IMR-90 (cell line): Measurements from ENCODE around the gene MB21D2. TPM values are rescaled to one million over a fixed set of nuclear protein-coding genes. Genes with fewer than 3 reads are reported as not detected.

Experiments used
- ATAC-seq: fragments of 200-7000 bp; cut with Tn5 transposase; 2 replicates; pipeline ENCODE4 v1.9.1; 2020; ENCODE audit warnings: low read depth, mild to moderate bottlenecking, moderate library complexity
- BruUV-seq: library from RNA; stranded (reverse); fragments of 400-500 nt; replicated peaks from 2 replicates; lab custom pipeline; 2021; lab: Mats Ljungman, UMichigan
- CTCF ChIA-PET: fragments of 300-600 bp; formaldehyde crosslinking; extraction: SDS; loops from one replicate; lab custom pipeline; 2021; ENCODE audit warnings: antibody characterized with exemption; lab: Yijun Ruan, JAX
- POLR2A ChIA-PET: fragments of 300-600 bp; sonication (Branson Sonifier 250); formaldehyde crosslinking; loops from one replicate; lab custom pipeline; 2022; ENCODE audit warnings: antibody characterized with exemption; ENCODE audit not compliant: unreplicated experiment; lab: Charles Lee
- DNase-seq: peaks from one replicate; pipeline ENCODE4 v3.0.0; 2013
- H2AFZ ChIP-seq: replicated peaks from 2 replicates; pipeline ENCODE3; 2013; ENCODE audit warnings: low read length, mild to moderate bottlenecking; ENCODE audit not compliant: poor library complexity
- H2AK5ac ChIP-seq: 2 replicates; pipeline ENCODE4 v1.6.1; 2013; ENCODE audit warnings: low read depth, low read length, inconsistent platforms
- H2AK9ac ChIP-seq: replicated peaks from 2 replicates; pipeline ENCODE3; 2013; ENCODE audit warnings: mild to moderate bottlenecking, low read depth, low read length, moderate library complexity; ENCODE audit not compliant: poor library complexity
- H2BK120ac ChIP-seq: 2 replicates; pipeline ENCODE4 v1.6.1; 2013; ENCODE audit warnings: low read depth, low read length, inconsistent platforms
- H2BK15ac ChIP-seq: 3 replicates; pipeline ENCODE4 v1.6.1; 2013; ENCODE audit warnings: low read depth, low read length, inconsistent platforms
- H2BK20ac ChIP-seq: 2 replicates; pipeline ENCODE4 v1.6.1; 2013; ENCODE audit warnings: low read depth, mild to moderate bottlenecking, inconsistent platforms, low read length, moderate library complexity
- H2BK5ac ChIP-seq: 2 replicates; pipeline ENCODE4 v1.6.1; 2013; ENCODE audit warnings: mild to moderate bottlenecking, low read depth, low read length, inconsistent platforms; ENCODE audit not compliant: poor library complexity, severe bottlenecking
- H3K14ac ChIP-seq: replicated peaks from 2 replicates; pipeline ENCODE4 v1.6.1; 2013; ENCODE audit warnings: low read depth, low read length, inconsistent platforms
- H3K18ac ChIP-seq: 2 replicates; pipeline ENCODE4 v1.6.1; 2013; ENCODE audit warnings: low read depth, low read length, control low read depth
- H3K23ac ChIP-seq: 2 replicates; pipeline ENCODE4 v1.6.1; 2013; ENCODE audit warnings: low read depth, low read length, inconsistent platforms
- H3K27ac ChIP-seq: 2 replicates; pipeline ENCODE4 v1.5.1; 2013; ENCODE audit warnings: mild to moderate bottlenecking, control low read depth, low read length; ENCODE audit not compliant: insufficient read depth
- H3K27me3 ChIP-seq: 2 replicates; pipeline ENCODE4 v1.6.1; 2013; ENCODE audit warnings: low read length; ENCODE audit not compliant: control insufficient read depth, insufficient read depth
- H3K36me3 ChIP-seq: 2 replicates; pipeline ENCODE4 v1.6.1; 2013; ENCODE audit warnings: low read length, mixed read lengths; ENCODE audit not compliant: control insufficient read depth, insufficient read depth
- H3K4ac ChIP-seq: 2 replicates; pipeline ENCODE4 v1.6.1; 2013; ENCODE audit warnings: low read depth, low read length, inconsistent platforms
- H3K4me1 ChIP-seq: 2 replicates; pipeline ENCODE4 v1.6.1; 2013; ENCODE audit warnings: low read length, mixed read lengths; ENCODE audit not compliant: control insufficient read depth, insufficient read depth
- H3K4me2 ChIP-seq: 2 replicates; pipeline ENCODE4 v1.6.1; 2013; ENCODE audit warnings: low read depth, mild to moderate bottlenecking, control low read depth, low read length, moderate library complexity
- H3K4me3 ChIP-seq: 2 replicates; pipeline ENCODE4 v1.5.1; 2013; ENCODE audit warnings: low read depth, mild to moderate bottlenecking, control low read depth, low read length, moderate library complexity; ENCODE audit not compliant: insufficient read depth
- H3K56ac ChIP-seq: 2 replicates; pipeline ENCODE4 v1.6.1; 2013; ENCODE audit warnings: low read length, inconsistent platforms; ENCODE audit not compliant: insufficient read depth; ENCODE audit errors: extremely low read depth
- H3K79me1 ChIP-seq, 2 experiments: 2 replicates each; pipeline ENCODE4 v1.6.1; 2013; ENCODE audit warnings: low read length in 2 of 2, inconsistent platforms in 1 of 2, low read depth in 1 of 2
- H3K9ac ChIP-seq: 2 replicates; pipeline ENCODE4 v1.6.1; 2013; ENCODE audit warnings: low read depth, low read length, control low read depth
- H3K9me1 ChIP-seq: 2 replicates; pipeline ENCODE4 v1.6.1; 2013; ENCODE audit warnings: low read length, inconsistent platforms; ENCODE audit not compliant: insufficient read depth
- H3K9me3 ChIP-seq: 2 replicates; pipeline ENCODE4 v1.6.1; 2013; ENCODE audit warnings: low read length; ENCODE audit not compliant: control insufficient read depth, insufficient read depth
- H4K20me1 ChIP-seq: 2 replicates; pipeline ENCODE4 v1.6.1; 2013; ENCODE audit warnings: low read length, inconsistent platforms; ENCODE audit not compliant: insufficient read depth
- H4K5ac ChIP-seq: 2 replicates; pipeline ENCODE4 v1.6.1; 2013; ENCODE audit warnings: mild to moderate bottlenecking, low read depth, low read length, control low read depth
- H4K8ac ChIP-seq, 2 experiments: 2 replicates each; pipeline ENCODE4 v1.6.1; 2013; ENCODE audit warnings: low read depth in 2 of 2, low read length in 2 of 2, control low read depth in 1 of 2, inconsistent platforms in 1 of 2
- H4K91ac ChIP-seq: 2 replicates; pipeline ENCODE4 v1.6.1; 2013; ENCODE audit warnings: low read depth, low read length, inconsistent platforms; ENCODE audit not compliant: insufficient read depth
- FOS ChIP-seq: fragments of 150-350 bp; IDR thresholded peaks from 2 replicates; pipeline ENCODE4 v1.6.1; 2016; ENCODE audit warnings: low read depth, low read length
- WGBS, 2 experiments: methylation state at CpG; one replicate each; pipeline versions ENCODE4 v1.1.5 to v1.1.7; 2013; ENCODE audit warnings: missing lambda C conversion rate in 2 of 2; ENCODE audit not compliant: insufficient read length in 1 of 2; ENCODE audit errors: extremely low coverage in 2 of 2; 5-methylcytosine and 5-hydroxymethylcytosine counted together
- dilution Hi-C: fragments of 300-500 bp; cut with HindIII; formaldehyde crosslinking; loops from one replicate; pipeline ENCODE4 v1.14.3; 2018; ENCODE audit warnings: low sequenced_read_pairs; ENCODE audit not compliant: unreplicated experiment
- in situ Hi-C: fragments of 300-500 bp; cut with MboI; formaldehyde crosslinking; loops from 3 replicates; pipeline ENCODE4 v1.14.3; 2019; ENCODE audit warnings: low sequenced_read_pairs, inconsistent platforms, mixed read lengths
- intact Hi-C: fragments of 100-400 bp; cut with micrococcal nuclease; formaldehyde crosslinking; loops from 2 replicates; pipeline ENCODE4 v1.10.0; 2022
- polyA plus RNA-seq, 3 experiments: library from polyadenylated mRNA; depleted of rRNA; stranded (reverse); fragments of >200 nt; gene quantifications; 2 replicates each; pipeline ENCODE4 v1.2.3, GENCODE V29; 2012; ENCODE audit warnings: low replicate concordance in 1 of 3
- total RNA-seq: library from RNA; depleted of rRNA; stranded (reverse); fragments of >200 nt; gene quantifications from 2 replicates; pipeline ENCODE4 v1.2.3, GENCODE V29; 2012
- TF ChIP-seq, protein P1 (sequence below): conservative IDR thresholded peaks from 2 replicates; pipeline ENCODE4 v1.5.1; 2012; ENCODE audit warnings: mild to moderate bottlenecking, low read depth, low read length, improper control_type of control experiment

MB21D2 gene
- total and polyA plus RNA-seq, 2 of the 4 experiments (the other 2 are of a cell fraction) = 13.6 to 44.8 TPM

DNA sequence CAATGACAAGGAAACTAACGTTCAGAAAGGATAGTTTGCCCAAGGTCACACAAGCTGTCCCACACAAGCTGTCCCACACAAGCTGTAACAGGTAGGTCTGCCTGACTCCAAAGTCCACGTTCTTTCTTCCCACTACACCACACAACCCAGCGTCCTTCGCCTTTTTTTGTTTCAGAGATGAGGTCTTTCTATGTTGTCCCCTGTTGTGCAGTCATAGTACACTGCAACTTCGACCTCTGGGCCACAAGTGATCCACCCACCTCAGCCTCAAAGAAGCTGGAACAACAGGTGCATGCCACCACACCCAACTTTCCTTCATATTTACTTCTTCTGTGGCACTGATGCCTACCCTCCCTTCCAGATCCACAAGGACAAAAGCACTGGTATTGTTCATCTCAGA, 21.4 kb downstream of the MB21D2 start:
- Histone ChIP-seq H2BK20ac (no peak overlapping the region), H2BK5ac (no peak overlapping the region), H4K5ac (no peak overlapping the region), H3K4ac (no peak overlapping the region), H3K23ac (no peak overlapping the region), H4K8ac (no peak overlapping the region; a peak in 1 of 4 replicates), H2AFZ (no peak overlapping the region), H3K4me1 (peaks cover 14% of the 10 kb centered on the region), H3K4me3 (no peak overlapping the region), H3K36me3 (no peaks in the 10 kb centered on the region), H3K56ac (no peak overlapping the region), H2AK5ac (peak overlapping the region; percentile 44; the same call in 1 of the 2 replicates), H3K9me1 (peaks cover 13% of the 10 kb centered on the region), H2BK120ac (0 out of 2 replicates have a peak overlapping the region, but pooled peaks have one; percentile 1), H2BK15ac (peak overlapping the region; percentile 70; the same call in 1 of the 3 replicates), H3K27ac (no peak overlapping the region), H3K18ac (no peak overlapping the region), H3K9me3 (no peaks in the 10 kb centered on the region), H3K9ac (no peak overlapping the region), H3K79me1 (peaks cover 32 to 77% of the 10 kb centered on the region in 2 experiments), H3K4me2 (no peak overlapping the region), H4K91ac (peak overlapping the region; percentile 15; the same call in 1 of the 2 replicates), H3K27me3 (no peaks in the 10 kb centered on the region), H3K14ac (no peak overlapping the region), H2AK9ac (no peak overlapping the region), H4K20me1 (no peaks in the 10 kb centered on the region)
- BruUV-seq = no TSS peak
- 85% methylated on average over 2 of the region's 5 CpGs; no CpG with 5 or more reads in 1 of the 2 experiments for WGBS, 2 experiments
- dilution Hi-C loops (no loop called here), intact Hi-C loops (no loop called here), in situ Hi-C loops (loop anchor here (25.0 kb wide), 1 partner anchor 1559 kb away; the partner anchor contains the start of genes CCDC50 and UTS2B)
- DNase-seq (no peak), ATAC-seq (no peak)
- ChIA-PET CTCF (interaction anchor here (0.6 kb wide), 1 partner anchor 30 kb away, joined by 4 read pairs; no protein-coding TSS in a partner anchor), POLR2A (no interaction called here)
- TF ChIP-seq FOS = no peak
- TF ChIP-seq, protein P1, sequence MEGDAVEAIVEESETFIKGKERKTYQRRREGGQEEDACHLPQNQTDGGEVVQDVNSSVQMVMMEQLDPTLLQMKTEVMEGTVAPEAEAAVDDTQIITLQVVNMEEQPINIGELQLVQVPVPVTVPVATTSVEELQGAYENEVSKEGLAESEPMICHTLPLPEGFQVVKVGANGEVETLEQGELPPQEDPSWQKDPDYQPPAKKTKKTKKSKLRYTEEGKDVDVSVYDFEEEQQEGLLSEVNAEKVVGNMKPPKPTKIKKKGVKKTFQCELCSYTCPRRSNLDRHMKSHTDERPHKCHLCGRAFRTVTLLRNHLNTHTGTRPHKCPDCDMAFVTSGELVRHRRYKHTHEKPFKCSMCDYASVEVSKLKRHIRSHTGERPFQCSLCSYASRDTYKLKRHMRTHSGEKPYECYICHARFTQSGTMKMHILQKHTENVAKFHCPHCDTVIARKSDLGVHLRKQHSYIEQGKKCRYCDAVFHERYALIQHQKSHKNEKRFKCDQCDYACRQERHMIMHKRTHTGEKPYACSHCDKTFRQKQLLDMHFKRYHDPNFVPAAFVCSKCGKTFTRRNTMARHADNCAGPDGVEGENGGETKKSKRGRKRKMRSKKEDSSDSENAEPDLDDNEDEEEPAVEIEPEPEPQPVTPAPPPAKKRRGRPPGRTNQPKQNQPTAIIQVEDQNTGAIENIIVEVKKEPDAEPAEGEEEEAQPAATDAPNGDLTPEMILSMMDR = no peak
